Stimulated activated CD4-positive, alpha-beta T cell treated with anti-CD3 and anti-CD28 coated beads, Interleukin-15, amount 100 ng/mL, for 1 hour (primary cell): ENCODE measurements around the gene CAPN12.

Experiments
- DNase-seq, 2 donors: peaks; one replicate each; pipeline ENCODE4 v3.0.0-alpha.2; 2020; ENCODE audit warnings: low read depth in 1 of 2, low spot score in 1 of 2

CAPN12 gene

GRCh38 chr19:38712161-38712748, 32.0 kb downstream of the CAPN12 start:
- DNase-seq, result no peak

DNA sequence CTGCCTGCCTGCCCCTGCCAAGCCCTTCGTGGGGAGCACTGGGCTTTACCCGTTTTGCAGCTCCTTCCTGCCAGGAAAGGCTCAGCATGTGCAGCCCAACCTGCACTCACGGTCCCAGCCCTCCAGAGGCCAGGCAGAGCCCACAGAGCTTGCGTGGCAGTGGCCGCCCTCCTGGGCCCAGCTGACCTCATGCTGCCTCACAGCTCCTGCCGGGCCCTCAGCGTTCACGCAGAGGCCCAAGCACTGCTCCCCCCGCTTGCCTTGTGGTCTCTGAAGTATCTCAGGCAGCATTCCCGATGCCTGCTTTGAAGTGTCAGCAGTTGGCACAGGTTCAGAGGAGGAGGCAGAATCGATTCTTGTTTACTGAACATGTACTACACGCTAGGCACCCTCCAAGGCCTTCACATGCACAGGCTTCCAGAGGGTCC, 32.5 kb downstream of the CAPN12 start:
- no peak for DNase-seq

- DNase-seq, result no peak
These were observed 33.1 kb downstream of the CAPN12 start for GRCh38 chr19:38710928-38711725.

- no peak for DNase-seq
These were observed 33.9 kb downstream of the CAPN12 start for GRCh38 chr19:38710416-38710702.

GRCh38 chr19:38709671-38710415, 34.4 kb downstream of the CAPN12 start:
- no peak for DNase-seq

GRCh38 chr19:38709119-38709518, 35.2 kb downstream of the CAPN12 start:
- no peak for DNase-seq

DNA sequence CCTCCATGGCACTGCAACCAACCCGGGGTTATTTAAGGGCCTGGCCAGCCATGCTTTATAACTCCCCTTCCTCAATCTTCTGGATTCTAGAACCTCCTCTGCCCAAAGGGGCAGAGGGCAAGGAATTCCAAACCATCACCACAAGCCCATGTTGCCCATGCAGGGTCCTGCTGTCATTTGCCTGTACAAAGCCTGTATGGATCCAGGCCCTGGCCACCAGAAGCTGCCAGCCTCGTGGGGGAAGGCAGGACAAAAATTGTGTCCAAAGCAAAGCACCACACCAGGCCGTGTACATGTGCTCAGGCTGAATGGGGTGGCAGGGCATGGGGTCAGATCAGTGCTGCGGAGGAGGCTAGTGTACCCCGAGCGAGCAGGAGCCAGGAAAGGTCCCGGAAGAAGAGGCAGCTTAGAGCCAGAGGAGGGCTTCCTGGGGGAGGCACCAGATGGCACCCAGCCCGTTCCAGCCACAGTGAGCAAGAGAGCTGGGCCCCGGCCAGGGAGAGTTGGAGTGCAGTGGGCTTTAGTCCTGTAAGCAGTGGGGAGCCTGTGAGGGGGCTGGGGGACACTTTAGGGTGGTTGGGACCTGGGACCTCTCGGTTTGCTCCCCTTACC, 35.8 kb downstream of the CAPN12 start:
- DNase-seq, result no peak

DNA sequence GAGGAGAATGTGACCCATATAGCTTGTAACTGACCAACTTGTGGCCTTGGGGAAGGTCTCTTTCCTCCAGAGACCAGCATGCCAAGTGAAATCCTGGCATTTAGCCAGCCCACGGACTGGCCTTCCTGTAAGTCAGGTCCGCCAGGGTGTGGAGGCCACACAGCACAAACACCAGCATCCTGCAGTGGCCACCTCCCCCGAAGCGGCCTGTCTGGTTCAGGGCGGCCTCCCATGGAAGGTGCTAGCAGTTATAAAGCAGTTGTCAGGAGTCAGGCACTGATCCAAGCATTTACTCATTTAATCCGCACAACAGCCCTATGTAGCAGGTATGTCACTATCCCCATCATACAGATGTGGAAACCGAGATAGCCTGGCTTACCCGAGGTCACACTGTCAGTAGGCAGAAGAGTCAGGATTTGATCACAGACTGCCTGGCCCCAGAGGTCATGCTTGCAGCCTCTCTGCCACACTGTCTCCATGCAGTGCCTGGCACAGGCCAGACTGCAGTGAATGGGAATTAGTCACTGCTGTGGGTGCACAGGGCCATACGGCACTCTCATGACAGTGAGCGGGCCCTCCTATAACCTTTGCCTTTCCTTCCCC, 36.7 kb downstream of the CAPN12 start:
- DNase-seq, result no peak

DNA sequence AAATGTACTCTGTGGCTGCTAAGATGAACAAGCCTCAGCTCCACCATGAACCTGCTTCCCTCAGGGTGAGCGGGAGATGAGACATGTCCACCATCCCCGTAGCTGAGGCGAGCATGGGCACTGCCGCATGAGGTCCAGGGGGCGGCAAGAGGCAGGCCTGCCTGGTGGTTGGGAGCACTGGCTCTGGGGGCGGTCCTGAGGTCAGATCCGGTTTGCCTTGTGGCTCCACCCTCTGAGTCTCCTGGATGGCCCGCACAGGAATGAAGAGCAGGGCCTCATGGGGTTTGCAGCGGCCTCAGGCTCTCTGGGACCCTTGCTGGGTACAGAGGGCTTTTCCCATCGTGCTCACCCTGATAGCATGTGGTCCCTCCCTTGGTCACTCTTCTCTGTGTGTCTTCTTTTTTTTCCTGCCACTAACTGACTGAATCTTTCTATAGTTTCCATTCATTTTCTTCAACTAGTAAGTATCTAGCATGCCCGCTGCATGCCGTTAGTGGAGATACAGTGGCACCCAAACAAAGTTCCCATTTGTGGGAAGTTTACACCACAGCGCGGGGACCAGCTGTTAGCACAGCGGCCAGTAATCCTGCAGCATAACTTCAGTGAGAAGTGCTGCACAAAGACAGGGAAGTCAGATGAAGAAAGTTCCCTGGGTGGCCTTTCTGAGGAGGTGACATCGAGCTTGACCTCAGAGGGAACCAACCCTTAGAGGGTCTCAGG, 37.3 kb downstream of the CAPN12 start:
- DNase-seq, result no peak

- DNase-seq, result no peak
These were observed 38.9 kb downstream of the CAPN12 start for GRCh38 chr19:38705197-38706019.

DNA sequence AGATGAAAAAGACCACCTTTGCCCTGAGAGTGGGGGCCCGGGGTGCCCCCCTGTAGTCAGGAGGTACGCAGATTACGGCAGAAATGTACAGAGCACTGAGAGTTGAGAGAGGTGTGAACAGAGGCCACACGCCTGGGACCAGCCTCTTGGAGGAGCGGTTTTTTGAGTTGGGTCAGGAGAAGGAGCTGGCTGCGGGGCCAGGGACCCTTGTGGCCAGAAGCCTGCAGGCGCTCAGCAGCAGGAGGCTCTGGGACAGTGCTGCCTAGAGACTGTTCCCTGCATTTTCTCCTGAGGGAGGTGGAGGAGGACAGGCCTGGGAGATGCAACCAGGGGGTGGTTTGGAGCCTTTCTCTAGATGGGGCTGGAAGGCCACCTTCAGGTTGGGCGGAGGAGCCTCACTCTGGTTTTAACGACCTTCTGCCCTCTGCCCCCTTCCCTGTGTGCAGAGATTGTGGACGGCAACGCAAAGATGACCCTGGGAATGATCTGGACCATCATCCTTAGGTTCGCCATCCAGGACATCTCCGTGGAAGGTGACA, 39.7 kb downstream of the CAPN12 start:
- DNase-seq, result no peak

DNA sequence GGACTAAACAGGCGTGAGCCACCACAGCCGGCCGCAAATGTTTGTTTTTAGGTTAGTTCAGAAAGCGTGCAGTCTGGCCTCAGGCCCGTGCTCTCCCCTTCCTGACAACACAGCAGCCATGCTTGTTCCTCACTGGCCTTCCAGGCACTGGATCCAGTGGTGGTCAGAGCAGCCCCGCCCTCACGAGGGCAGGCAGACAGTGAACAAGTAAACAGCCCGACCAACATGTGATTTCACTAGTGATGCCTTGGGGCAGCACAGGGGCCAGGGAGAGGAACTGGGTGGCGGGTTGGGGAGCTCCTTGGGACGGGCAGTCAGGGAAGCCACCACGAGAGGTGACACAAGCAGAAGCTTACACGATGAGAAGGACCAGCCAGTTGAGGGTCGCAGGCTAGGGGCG, 40.8 kb downstream of the CAPN12 start:
- DNase-seq, result no peak

GRCh38 chr19:38702278-38702677, 42.0 kb downstream of the CAPN12 start:
- DNase-seq, result no peak

DNA sequence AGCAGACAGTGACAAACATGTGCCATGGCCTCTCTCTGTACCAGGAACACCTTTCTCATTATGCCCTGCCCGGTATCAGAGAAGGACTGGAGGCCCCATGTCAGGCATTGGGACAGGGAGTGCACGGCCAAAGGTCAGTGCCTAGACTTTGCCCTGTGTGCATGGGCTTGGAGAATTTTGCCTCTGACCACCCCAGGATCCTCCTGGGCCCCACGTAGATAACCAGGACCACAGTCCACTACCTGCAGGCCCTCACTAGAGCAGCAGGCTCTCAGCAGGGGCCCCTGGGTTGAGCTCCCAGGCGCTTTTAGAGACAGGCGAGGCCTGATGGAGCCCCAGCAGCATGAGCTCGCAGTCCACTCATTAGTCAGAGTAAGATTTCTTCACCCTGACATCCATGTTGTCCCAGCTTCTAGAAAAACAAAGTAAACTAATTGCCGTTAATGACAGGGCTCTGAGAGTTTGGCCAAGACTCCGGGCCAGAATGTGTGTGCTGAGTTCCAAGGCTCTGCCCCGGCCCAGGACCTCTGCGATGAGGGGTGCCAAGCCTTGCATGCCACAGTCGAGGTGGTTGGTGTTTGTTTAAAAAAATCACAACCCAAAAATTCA, 42.7 kb downstream of the CAPN12 start:
- no peak for DNase-seq

GRCh38 chr19:38700902-38701454, 43.3 kb downstream of the CAPN12 start:
- DNase-seq, result no peak

GRCh38 chr19:38700350-38700901, 43.8 kb downstream of the CAPN12 start:
- no peak for DNase-seq

DNA sequence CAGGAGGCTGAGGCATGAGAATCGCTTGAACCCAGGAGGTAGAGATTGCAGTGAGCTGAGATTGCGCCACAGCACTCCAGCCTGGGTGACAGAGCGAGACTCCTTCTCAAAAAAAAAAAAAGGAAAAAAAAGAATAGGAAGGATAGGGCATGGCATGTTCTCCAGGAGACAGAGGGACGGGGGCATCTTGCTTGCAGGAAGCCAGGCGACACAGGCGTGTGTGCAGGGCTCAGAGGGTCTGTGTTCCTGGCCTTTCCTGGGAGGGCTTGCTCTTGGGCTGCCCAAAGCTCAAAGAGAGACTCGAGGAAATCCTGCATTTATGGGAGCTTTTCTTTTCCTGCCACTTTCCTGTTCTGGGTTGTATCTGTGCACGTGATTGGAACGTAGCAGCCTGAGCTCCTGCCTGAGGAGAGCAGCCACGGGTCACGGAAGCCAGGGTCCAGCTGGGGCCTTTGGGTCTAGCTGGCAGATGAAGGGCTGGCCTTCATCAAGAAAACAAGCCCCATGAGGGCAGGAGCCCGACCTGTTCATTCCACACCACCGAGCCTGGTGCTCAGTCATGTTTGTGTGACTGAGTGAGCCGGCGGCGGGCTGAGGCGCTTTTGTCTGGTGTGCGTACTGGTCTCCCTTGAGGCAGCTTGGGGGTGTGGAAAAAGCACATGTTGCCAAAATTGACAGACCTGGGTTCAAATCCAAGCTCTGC, 44.5 kb downstream of the CAPN12 start:
- no peak for DNase-seq

DNA sequence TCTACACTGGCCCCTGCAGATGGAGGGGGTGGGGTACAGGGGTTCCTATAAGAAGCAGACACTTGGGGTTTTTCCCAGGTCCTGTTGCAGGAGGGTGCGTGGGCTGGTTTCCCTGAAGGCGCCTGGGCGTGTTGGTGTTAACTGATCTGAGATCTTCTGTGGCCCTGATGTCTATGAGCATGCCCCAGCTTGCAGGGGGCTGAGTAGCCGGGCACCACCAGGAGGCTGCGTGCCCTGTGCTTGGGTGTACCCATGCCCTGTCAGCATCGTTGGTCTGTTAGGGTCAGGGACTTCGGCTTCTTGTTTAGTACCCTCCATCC, 45.3 kb downstream of the CAPN12 start:
- no peak for DNase-seq
